GM23338 (cell line): ENCODE measurements around the gene COL8A1. TPM values are rescaled to one million over a fixed set of nuclear protein-coding genes. Genes with fewer than 3 reads are reported as not detected.

ENCODE experiments used
- ATAC-seq: fragments of 200-7000 bp; cut with Tn5 transposase; 3 replicates; pipeline ENCODE4 v1.9.1; 2020
- DNase-seq: peaks from one replicate; pipeline ENCODE4 v3.0.0-alpha.2; 2015; ENCODE audit warnings: low spot score
- H2AFZ ChIP-seq: fragments of 200-600 bp; sonication (generic); 2 replicates; pipeline ENCODE4 v1.8.0; 2016; ENCODE audit warnings: antibody characterized with exemption, mild to moderate bottlenecking, moderate library complexity
- H3F3A ChIP-seq: fragments of 200-600 bp; sonication (generic); replicated peaks from 2 replicates; pipeline ENCODE4 v1.8.0; 2017; ENCODE audit warnings: antibody characterized with exemption, mixed run types, low read depth
- H3K27ac ChIP-seq: fragments of 200-600 bp; sonication (generic); 2 replicates; pipeline ENCODE4 v1.6.1; 2016; ENCODE audit warnings: low read depth
- H3K27me3 ChIP-seq: fragments of 200-600 bp; sonication (generic); 2 replicates; pipeline ENCODE4 v1.8.0; 2016; ENCODE audit warnings: mild to moderate bottlenecking, mixed run types, moderate library complexity; ENCODE audit not compliant: insufficient read depth
- H3K36me3 ChIP-seq: fragments of 200-600 bp; sonication (generic); 2 replicates; pipeline ENCODE4 v1.8.0; 2016; ENCODE audit warnings: mild to moderate bottlenecking; ENCODE audit not compliant: insufficient read depth
- H3K4me1 ChIP-seq: fragments of 200-600 bp; sonication (generic); 2 replicates; pipeline ENCODE4 v1.8.0; 2016; ENCODE audit warnings: mild to moderate bottlenecking, moderate library complexity; ENCODE audit not compliant: insufficient read depth
- H3K4me2 ChIP-seq: fragments of 200-600 bp; sonication (generic); 2 replicates; pipeline ENCODE4 v1.7.1; 2017; ENCODE audit warnings: mixed run types
- H3K4me3 ChIP-seq: fragments of 200-600 bp; sonication (generic); 2 replicates; pipeline ENCODE4 v1.6.1; 2016; ENCODE audit warnings: mixed run types
- H3K79me2 ChIP-seq: fragments of 200-600 bp; sonication (generic); replicated peaks from 2 replicates; pipeline ENCODE4 v1.8.0; 2017; ENCODE audit warnings: mild to moderate bottlenecking; ENCODE audit not compliant: insufficient read depth
- H3K9me2 ChIP-seq: fragments of 200-600 bp; sonication (generic); 2 replicates; pipeline ENCODE4 v1.8.0; 2017; ENCODE audit not compliant: insufficient read depth
- H4K20me1 ChIP-seq: fragments of 200-600 bp; sonication (generic); replicated peaks from 2 replicates; pipeline ENCODE4 v1.8.0; 2017; ENCODE audit warnings: mild to moderate bottlenecking; ENCODE audit not compliant: insufficient read depth
- H3K27ac Mint-ChIP-seq: 2 replicates; pipeline ENCODE4 v1.8.0; 2020; ENCODE audit warnings: inconsistent platforms, mild to moderate bottlenecking, moderate library complexity, mixed read lengths
- H3K27me3 Mint-ChIP-seq: 3 replicates; pipeline ENCODE4 v1.8.0; 2022; ENCODE audit warnings: low read depth, mild to moderate bottlenecking, moderate library complexity, mixed read lengths, inconsistent platforms; ENCODE audit not compliant: insufficient read depth, poor library complexity
- H3K36me3 Mint-ChIP-seq: 3 replicates; pipeline ENCODE4 v1.8.0; 2021; ENCODE audit warnings: low read depth, mild to moderate bottlenecking, inconsistent platforms, moderate library complexity, mixed read lengths
- H3K4me1 Mint-ChIP-seq: 3 replicates; pipeline ENCODE4 v1.8.0; 2020; ENCODE audit warnings: mild to moderate bottlenecking, inconsistent platforms, mixed read lengths
- H3K4me3 Mint-ChIP-seq: 3 replicates; pipeline ENCODE4 v1.8.0; 2021; ENCODE audit warnings: moderate library complexity, mild to moderate bottlenecking, inconsistent platforms, mixed read lengths
- H3K9me3 Mint-ChIP-seq: 3 replicates; pipeline ENCODE4 v1.8.0; 2020; ENCODE audit warnings: moderate library complexity, mild to moderate bottlenecking, inconsistent platforms, mixed read lengths
- CREB1 ChIP-seq: fragments of 250-450 bp; sonication (Bioruptor Pico); IDR thresholded peaks from 2 replicates; pipeline ENCODE4 v1.5.0; 2020; ENCODE audit warnings: low read depth, mild to moderate bottlenecking, moderate library complexity
- EZH2phosphoT487 ChIP-seq: fragments of 200-600 bp; sonication (generic); IDR thresholded peaks from one replicate; pipeline ENCODE4 v1.8.1; 2018; ENCODE audit warnings: antibody characterized with exemption; ENCODE audit not compliant: unreplicated experiment
- JUNB ChIP-seq: IDR thresholded peaks from one replicate; pipeline ENCODE4 v1.6.1; 2016; ENCODE audit warnings: antibody characterized with exemption; ENCODE audit not compliant: unreplicated experiment
- NANOG ChIP-seq: IDR thresholded peaks from 2 replicates; pipeline ENCODE4 v1.6.1; 2016; ENCODE audit warnings: antibody characterized with exemption, borderline replicate concordance
- POLR2AphosphoS5 ChIP-seq: IDR thresholded peaks from 2 replicates; pipeline ENCODE4 v1.6.1; 2016; ENCODE audit warnings: antibody characterized with exemption, low read depth
- STAT1 ChIP-seq: IDR thresholded peaks from one replicate; pipeline ENCODE4 v1.6.1; 2016; ENCODE audit warnings: antibody characterized with exemption; ENCODE audit not compliant: unreplicated experiment
- ZNF114 ChIP-seq: fragments of 250-450 bp; sonication (Bioruptor Pico); IDR thresholded peaks from 2 replicates; pipeline ENCODE4 v1.5.0; 2020; ENCODE audit warnings: mild to moderate bottlenecking, moderate library complexity
- ZNF331 ChIP-seq: fragments of 250-450 bp; sonication (Bioruptor Pico); IDR thresholded peaks from 2 replicates; pipeline ENCODE4 v1.5.0; 2020; ENCODE audit warnings: low read depth, mild to moderate bottlenecking, moderate library complexity
- polyA plus RNA-seq: library from polyadenylated mRNA; unstranded; fragments of >200 nt; fragmentation: Nextera tagmentation; extraction: Ambion mirVana; gene quantifications from 2 replicates; pipeline ENCODE4 v1.2.1, GENCODE V29; 2016
- total RNA-seq: library from RNA; depleted of rRNA; stranded (reverse); fragments of >200 nt; shearing (Covaris generic); gene quantifications from 2 replicates; pipeline ENCODE4 v1.2.3, GENCODE V29; 2014
- TF ChIP-seq, protein P1 (sequence below): fragments of 250-450 bp; sonication (Bioruptor Pico); IDR thresholded peaks from 2 replicates; pipeline ENCODE4 v1.5.0; 2020; ENCODE audit warnings: mild to moderate bottlenecking, moderate library complexity
- TF ChIP-seq, protein P2 (sequence below): IDR thresholded peaks from one replicate; pipeline ENCODE4 v1.6.1; 2018; ENCODE audit warnings: antibody characterized with exemption; ENCODE audit not compliant: unreplicated experiment
- TF ChIP-seq, protein P3 (sequence below): IDR thresholded peaks from 2 replicates; pipeline ENCODE4 v1.6.1; 2016; ENCODE audit warnings: antibody characterized with exemption

The COL8A1 gene
- total and polyA plus RNA-seq, 2 experiments from 2014 or later, result 0.26 to 0.97 TPM

GRCh38 chr3:99838755-99839154 lies 200.4 kb downstream of the COL8A1 start (continued):
- TF ChIP-seq, protein P1, sequence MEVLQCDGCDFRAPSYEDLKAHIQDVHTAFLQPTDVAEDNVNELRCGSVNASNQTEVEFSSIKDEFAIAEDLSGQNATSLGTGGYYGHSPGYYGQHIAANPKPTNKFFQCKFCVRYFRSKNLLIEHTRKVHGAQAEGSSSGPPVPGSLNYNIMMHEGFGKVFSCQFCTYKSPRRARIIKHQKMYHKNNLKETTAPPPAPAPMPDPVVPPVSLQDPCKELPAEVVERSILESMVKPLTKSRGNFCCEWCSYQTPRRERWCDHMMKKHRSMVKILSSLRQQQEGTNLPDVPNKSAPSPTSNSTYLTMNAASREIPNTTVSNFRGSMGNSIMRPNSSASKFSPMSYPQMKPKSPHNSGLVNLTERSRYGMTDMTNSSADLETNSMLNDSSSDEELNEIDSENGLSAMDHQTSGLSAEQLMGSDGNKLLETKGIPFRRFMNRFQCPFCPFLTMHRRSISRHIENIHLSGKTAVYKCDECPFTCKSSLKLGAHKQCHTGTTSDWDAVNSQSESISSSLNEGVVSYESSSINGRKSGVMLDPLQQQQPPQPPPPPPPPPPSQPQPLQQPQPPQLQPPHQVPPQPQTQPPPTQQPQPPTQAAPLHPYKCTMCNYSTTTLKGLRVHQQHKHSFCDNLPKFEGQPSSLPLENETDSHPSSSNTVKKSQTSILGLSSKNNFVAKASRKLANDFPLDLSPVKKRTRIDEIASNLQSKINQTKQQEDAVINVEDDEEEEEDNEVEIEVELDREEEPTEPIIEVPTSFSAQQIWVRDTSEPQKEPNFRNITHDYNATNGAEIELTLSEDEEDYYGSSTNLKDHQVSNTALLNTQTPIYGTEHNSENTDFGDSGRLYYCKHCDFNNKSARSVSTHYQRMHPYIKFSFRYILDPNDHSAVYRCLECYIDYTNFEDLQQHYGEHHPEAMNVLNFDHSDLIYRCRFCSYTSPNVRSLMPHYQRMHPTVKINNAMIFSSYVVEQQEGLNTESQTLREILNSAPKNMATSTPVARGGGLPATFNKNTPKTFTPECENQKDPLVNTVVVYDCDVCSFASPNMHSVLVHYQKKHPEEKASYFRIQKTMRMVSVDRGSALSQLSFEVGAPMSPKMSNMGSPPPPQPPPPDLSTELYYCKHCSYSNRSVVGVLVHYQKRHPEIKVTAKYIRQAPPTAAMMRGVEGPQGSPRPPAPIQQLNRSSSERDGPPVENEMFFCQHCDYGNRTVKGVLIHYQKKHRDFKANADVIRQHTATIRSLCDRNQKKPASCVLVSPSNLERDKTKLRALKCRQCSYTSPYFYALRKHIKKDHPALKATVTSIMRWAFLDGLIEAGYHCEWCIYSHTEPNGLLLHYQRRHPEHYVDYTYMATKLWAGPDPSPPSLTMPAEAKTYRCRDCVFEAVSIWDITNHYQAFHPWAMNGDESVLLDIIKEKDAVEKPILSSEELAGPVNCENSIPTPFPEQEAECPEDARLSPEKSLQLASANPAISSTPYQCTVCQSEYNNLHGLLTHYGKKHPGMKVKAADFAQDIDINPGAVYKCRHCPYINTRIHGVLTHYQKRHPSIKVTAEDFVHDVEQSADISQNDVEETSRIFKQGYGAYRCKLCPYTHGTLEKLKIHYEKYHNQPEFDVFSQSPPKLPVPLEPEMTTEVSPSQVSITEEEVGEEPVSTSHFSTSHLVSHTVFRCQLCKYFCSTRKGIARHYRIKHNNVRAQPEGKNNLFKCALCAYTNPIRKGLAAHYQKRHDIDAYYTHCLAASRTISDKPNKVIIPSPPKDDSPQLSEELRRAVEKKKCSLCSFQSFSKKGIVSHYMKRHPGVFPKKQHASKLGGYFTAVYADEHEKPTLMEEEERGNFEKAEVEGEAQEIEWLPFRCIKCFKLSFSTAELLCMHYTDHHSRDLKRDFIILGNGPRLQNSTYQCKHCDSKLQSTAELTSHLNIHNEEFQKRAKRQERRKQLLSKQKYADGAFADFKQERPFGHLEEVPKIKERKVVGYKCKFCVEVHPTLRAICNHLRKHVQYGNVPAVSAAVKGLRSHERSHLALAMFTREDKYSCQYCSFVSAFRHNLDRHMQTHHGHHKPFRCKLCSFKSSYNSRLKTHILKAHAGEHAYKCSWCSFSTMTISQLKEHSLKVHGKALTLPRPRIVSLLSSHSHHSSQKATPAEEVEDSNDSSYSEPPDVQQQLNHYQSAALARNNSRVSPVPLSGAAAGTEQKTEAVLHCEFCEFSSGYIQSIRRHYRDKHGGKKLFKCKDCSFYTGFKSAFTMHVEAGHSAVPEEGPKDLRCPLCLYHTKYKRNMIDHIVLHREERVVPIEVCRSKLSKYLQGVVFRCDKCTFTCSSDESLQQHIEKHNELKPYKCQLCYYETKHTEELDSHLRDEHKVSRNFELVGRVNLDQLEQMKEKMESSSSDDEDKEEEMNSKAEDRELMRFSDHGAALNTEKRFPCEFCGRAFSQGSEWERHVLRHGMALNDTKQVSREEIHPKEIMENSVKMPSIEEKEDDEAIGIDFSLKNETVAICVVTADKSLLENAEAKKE, result no peak
- no peak for TF ChIP-seq JUNB
- no peak for TF ChIP-seq NANOG
- no peak for TF ChIP-seq STAT1
- TF ChIP-seq EZH2phosphoT487, result no peak
- TF ChIP-seq, protein P2, sequence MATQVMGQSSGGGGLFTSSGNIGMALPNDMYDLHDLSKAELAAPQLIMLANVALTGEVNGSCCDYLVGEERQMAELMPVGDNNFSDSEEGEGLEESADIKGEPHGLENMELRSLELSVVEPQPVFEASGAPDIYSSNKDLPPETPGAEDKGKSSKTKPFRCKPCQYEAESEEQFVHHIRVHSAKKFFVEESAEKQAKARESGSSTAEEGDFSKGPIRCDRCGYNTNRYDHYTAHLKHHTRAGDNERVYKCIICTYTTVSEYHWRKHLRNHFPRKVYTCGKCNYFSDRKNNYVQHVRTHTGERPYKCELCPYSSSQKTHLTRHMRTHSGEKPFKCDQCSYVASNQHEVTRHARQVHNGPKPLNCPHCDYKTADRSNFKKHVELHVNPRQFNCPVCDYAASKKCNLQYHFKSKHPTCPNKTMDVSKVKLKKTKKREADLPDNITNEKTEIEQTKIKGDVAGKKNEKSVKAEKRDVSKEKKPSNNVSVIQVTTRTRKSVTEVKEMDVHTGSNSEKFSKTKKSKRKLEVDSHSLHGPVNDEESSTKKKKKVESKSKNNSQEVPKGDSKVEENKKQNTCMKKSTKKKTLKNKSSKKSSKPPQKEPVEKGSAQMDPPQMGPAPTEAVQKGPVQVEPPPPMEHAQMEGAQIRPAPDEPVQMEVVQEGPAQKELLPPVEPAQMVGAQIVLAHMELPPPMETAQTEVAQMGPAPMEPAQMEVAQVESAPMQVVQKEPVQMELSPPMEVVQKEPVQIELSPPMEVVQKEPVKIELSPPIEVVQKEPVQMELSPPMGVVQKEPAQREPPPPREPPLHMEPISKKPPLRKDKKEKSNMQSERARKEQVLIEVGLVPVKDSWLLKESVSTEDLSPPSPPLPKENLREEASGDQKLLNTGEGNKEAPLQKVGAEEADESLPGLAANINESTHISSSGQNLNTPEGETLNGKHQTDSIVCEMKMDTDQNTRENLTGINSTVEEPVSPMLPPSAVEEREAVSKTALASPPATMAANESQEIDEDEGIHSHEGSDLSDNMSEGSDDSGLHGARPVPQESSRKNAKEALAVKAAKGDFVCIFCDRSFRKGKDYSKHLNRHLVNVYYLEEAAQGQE, result no peak
- no peak for TF ChIP-seq ZNF114

- H3K27ac ChIP-seq, result no peak overlapping the region
- Mint-ChIP-seq H3K27ac (no peak overlapping the region), H3K4me1 (peaks cover 17% of the 10 kb centered on the region), H3K27me3 (peaks cover 2% of the 10 kb centered on the region), H3K4me3 (no peak overlapping the region), H3K9me3 (no peaks in the 10 kb centered on the region), H3K36me3 (no peaks in the 10 kb centered on the region)
- peaks cover 7% of the 10 kb centered on the region for H3K4me1 ChIP-seq
- ATAC-seq (no peak), DNase-seq (no peak)
- H3K27me3 ChIP-seq, result no peaks in the 10 kb centered on the region
- no peak overlapping the region for H3K4me2 ChIP-seq
- H3F3A ChIP-seq, result no peaks in the 10 kb centered on the region
- peaks cover 61% of the 10 kb centered on the region for H3K79me2 ChIP-seq
- peaks cover 11% of the 10 kb centered on the region; the same call in 1 of the 2 replicates for H4K20me1 ChIP-seq
- no peak overlapping the region for H2AFZ ChIP-seq
- no peaks in the 10 kb centered on the region for H3K36me3 ChIP-seq
- no peak overlapping the region for H3K4me3 ChIP-seq
- H3K9me2 ChIP-seq, result no peaks in the 10 kb centered on the region
- no peak for TF ChIP-seq POLR2AphosphoS5
- no peak for TF ChIP-seq CREB1 (CRISPR knock-in tag)
- TF ChIP-seq NANOG, result no peak
- TF ChIP-seq, protein P2, result no peak
- TF ChIP-seq, protein P3, sequence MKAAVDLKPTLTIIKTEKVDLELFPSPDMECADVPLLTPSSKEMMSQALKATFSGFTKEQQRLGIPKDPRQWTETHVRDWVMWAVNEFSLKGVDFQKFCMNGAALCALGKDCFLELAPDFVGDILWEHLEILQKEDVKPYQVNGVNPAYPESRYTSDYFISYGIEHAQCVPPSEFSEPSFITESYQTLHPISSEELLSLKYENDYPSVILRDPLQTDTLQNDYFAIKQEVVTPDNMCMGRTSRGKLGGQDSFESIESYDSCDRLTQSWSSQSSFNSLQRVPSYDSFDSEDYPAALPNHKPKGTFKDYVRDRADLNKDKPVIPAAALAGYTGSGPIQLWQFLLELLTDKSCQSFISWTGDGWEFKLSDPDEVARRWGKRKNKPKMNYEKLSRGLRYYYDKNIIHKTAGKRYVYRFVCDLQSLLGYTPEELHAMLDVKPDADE, result no peak
- no peak for TF ChIP-seq STAT1
- TF ChIP-seq ZNF331 (CRISPR knock-in tag), result no peak
- no peak for TF ChIP-seq ZNF114
- TF ChIP-seq EZH2phosphoT487, result no peak
- no peak for TF ChIP-seq JUNB
These were observed 201.2 kb downstream of the COL8A1 start for GRCh38 chr3:99839613-99840012.
